Activated effector memory CD4-positive, alpha-beta T cell treated with anti-CD3 and anti-CD28 coated beads, Interleukin-2, amount 50 U/mL, for 16 hours (primary cell): ENCODE data around the gene A4GALT.
"Not testable (repeated sequence)": the region's sequence is repeated elsewhere in the genome, so short reads cannot be mapped to it uniquely, and the experiment has no call there.

ENCODE experiments used
- DNase-seq: peaks from one replicate; pipeline ENCODE4 v3.0.0-alpha.2; 2020

A4GALT gene

DNA sequence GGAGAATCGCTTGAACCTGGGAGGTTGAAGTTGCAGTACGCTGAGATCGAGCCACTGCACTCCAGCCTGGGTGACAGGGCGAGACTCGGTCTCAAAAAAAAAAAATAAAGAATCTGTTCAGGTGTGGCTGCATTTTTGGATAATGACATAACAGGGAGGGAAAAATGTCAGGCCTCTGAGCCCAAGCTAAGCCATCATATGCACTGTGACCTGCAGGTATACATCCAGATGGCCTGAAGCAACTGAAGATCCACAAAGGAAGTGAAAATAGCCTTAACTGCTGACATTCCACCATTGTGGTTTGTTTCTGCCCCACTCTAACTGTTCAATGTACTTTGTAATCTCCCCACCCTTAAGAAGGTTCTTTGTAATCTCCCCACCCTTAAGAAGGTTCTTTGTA is 19.6 kb upstream of the A4GALT start:
- DNase-seq: not testable (repeated sequence)

DNA sequence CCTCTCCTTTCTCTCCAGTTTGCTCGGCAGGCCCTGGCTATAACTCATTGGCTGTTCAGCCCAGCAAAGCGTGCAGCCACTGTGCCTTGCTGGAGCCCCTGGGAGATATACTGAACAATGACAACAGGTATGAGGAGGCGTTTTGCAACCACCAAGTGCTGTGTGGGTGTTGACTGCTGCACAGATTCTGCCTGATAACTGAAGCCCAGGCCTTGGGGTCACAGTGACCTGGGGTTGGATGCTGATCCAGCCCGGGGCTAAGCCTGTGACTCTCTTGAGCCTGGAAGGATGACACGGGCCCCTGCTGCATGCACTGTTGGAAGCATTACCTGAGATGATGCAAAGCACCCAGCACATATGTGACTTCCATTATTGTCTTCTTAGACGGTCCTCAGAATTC is 13.7 kb upstream of the A4GALT start:
- no peak for DNase-seq

- not testable (repeated sequence) for DNase-seq
Observed at GRCh38 chr22:42733394-42733793, 12.7 kb upstream of the A4GALT start.

DNA sequence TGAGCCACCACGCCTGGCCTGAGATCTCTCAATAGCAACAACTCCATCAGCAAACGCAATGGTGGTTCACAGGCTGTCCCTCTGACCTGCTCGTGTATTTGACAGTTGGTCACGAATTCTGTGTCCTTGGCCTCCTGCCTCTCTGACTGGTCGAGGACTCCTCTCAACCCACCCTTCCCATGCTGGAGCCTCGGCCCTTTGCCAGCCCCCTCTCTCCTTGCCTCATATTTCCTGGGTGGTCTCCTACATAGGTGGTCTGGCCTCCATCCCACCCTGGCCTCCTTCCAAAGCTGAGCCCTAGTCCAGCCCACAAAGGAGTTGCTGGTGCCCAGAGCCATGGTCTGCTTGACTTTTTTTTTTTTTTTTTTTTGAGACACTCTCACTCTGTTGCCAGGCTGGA is 11.4 kb upstream of the A4GALT start:
- no peak for DNase-seq

DNA sequence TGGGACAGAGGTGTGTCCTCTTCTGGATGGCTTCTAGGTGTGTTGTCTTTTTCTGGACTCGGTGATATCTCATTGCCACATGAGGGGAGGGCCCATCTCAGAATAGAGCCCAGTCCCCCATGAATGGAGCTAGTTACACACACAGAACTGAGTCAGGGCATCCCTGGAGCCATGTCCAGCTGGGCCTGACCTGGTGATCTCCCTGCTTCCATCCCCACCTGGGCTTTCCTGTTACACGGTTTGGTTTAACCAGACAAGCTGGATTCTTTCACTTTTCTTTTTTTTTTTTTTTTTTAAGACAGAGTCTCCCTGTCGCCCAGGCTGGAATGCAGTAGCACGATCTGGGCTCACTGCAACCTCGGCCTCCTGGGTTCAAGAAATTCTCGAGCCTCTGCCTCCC is 6.1 kb upstream of the A4GALT start:
- no peak for DNase-seq

DNA sequence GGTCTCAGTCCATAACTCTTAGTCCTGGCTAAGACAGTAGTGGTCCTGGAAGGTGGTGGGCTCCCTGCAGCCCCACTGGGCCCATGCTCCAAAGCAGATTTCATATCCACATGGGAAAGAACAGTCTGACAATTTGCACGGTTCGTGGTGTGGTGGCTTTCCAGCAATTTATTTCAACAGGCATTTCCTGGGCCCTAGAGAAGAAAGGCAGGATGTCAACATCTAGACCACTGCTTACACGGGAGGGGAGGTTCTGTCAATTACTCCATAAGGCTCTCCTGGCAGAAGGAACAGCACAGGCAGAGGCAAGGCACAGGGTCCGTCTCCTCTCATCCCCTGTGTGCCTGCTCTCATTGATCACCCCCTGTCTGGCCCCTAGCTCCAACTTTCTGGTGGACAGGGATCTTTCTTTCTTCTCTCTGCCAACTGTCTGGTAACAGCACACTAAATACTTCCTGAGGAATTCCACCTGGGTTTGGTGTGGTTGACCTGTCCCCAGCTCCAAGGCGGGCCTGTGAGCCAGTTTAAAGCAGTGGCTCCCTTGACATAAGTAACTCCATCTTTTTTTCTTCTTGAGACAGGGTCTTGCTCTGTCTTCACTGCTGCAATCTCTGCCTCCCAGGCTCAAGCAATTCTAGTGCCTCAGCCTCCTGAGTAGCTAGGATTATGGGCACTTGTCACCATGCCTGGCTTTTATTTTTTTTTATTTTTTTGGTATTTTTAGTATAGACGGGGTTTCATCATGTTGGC is 5.1 kb upstream of the A4GALT start:
- no peak for DNase-seq

GRCh38 chr22:42724062-42724461 is 3.4 kb upstream of the A4GALT start:
- no peak for DNase-seq

GRCh38 chr22:42721045-42721434 is 370 bp upstream of the A4GALT start:
- DNase-seq: no peak

- no peak for DNase-seq
Observed at GRCh38 chr22:42719656-42720262, 911 bp downstream of the A4GALT start.

DNA sequence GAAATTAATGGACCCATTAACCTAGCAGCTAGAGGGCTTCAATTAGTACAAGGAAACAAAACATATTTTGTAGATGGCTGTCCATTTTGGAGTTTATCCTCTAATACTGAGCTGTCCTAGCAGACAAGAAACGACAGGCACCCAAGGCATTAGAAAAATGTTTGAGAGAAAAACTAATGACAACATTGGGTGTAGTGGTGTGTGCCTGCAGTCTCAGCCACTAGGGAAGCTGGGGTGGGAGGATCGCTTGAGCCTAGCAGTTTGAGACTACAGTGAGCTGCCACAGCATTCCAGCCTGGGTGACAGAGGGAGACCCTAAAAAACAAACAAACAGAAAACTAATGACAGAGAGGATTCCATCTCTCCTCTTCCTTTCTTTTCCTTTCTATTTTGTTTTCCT is 1.5 kb downstream of the A4GALT start:
- DNase-seq: no peak

GRCh38 chr22:42717197-42717928 is 3.3 kb downstream of the A4GALT start:
- no peak for DNase-seq

- no peak for DNase-seq
Observed at GRCh38 chr22:42716649-42717127, 4.0 kb downstream of the A4GALT start.

DNA sequence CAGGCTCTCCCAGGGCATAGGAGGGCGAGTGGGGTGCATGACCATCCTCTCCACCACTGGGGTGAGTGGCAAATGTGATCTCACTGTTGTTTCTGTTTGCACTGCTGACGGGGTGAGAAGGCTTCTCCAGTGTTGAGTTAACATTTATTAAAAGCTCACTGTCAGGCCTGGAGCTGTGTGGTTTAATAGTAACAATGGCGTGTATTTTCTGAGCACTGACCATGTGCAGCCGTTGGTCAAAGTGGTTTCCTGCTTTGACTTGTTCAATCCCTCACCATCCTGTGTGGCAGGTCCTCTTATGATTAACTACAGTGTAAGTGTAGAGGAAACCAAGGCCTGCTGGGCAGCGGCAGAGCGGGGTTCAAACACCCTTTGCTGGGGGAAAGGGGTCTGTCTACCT is 4.4 kb downstream of the A4GALT start:
- DNase-seq: no peak

DNA sequence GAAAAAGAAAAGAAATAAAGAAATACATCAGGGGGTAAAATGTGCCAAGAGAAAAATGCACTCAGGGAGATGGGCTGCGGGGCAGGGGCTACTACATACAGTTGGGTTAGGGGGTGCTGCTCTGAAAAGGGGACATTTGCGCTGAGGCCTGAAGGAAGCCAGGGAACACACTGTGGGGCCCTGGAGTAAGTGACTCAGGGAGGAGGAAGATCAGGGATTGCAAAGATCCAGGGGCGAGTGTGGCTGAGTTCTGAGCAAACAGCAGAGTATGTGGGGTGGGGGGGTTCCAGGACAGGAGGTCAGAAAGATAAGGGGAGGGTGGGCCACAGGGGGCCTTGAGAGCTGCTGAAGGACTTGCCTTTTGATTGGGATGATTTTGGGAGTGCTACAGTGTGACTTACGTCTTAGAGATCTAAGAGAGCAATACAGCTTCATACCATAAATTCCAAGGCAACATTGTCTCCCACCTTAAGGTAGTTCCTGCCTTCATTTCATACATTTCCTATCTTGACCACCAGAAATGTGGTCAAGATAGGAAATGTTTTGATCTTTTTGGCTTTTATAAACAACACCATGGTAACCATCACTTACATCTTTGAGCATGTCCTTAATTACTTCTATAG is 5.8 kb downstream of the A4GALT start:
- no peak for DNase-seq

- no peak for DNase-seq
Observed at GRCh38 chr22:42714308-42714707, 6.4 kb downstream of the A4GALT start.

GRCh38 chr22:42711895-42712837 is 8.5 kb downstream of the A4GALT start:
- DNase-seq: no peak

DNA sequence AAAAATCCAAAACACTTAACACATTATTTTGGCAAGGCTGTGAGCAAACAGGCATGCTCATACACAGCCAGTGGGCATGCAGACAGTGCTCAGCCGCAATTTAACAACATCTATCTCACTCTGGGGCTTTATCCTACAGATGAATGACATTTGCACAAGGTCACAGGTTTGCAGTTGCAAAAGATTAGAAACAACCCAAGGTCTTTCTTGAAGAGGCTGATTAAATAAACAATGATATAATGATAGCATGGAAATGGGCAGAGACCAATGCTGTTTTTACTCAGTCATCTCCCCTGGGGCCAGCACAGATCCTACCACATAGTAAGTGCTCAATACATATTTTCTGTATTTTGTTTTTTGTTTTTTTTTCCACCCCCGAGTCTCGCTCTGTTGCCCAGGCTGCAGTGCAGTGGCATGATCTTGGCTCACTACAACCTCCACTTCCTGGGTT is 9.4 kb downstream of the A4GALT start:
- no peak for DNase-seq

DNA sequence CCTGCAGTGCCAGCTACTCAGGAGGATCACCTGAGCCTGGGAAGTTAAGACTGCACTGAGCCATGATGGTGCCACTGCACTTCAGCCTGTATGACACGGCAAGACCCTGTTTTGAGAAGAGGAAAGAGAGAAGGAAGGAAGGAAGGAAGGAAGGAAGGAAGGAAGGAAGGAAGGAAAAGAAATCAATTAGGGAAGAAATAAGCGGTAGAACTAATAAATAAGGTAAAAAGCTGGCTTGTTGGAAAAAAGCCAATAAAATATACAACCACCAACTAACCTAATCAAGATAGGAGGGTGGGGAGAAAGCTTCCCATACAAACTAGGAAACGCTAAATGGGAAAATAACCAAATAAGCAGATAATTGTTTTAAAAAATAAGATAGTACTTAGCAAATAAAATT is 12.3 kb downstream of the A4GALT start:
- no peak for DNase-seq

GRCh38 chr22:42707496-42707895 is 13.2 kb downstream of the A4GALT start:
- no peak for DNase-seq

- no peak for DNase-seq
Observed at GRCh38 chr22:42704896-42705295, 15.8 kb downstream of the A4GALT start.

DNA sequence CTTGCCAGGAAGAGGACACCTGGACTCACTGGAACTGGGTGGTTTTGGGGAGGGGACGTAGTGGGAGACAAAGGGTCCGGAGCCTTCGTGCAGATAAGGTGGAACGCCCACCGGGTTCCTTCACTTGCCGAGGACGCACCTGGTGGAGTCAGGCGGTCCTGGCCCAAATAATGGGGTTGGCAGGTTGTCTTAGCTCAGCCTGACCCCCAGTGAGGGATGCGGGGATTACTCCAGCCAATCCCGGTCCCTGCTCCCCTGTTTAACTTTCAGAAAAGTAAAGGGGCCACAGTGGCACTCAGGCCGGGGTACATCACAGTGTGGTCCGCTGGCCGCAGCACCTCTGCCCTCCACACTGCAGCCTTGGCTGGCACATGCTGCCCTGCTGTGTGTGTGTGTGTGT is 18.0 kb downstream of the A4GALT start:
- DNase-seq: no peak

- DNase-seq: no peak
Observed at GRCh38 chr22:42701694-42702093, 19.0 kb downstream of the A4GALT start.
